Rectal smooth muscle tissue (tissue), 1 donor: Measurements from ENCODE around the gene ARID5B.
A peak's percentile ranks its signal among the peaks of the same experiment; 100 is the strongest.

ENCODE experiments used
- H3K27ac ChIP-seq: one replicate; pipeline ENCODE4 v1.7.0; 2013; ENCODE audit warnings: low read depth, low read length, inconsistent platforms
- H3K27me3 ChIP-seq: one replicate; pipeline ENCODE4 v1.7.0; 2013; ENCODE audit warnings: low read length; ENCODE audit not compliant: control insufficient read depth, insufficient read depth
- H3K36me3 ChIP-seq: one replicate; pipeline ENCODE4 v1.7.0; 2013; ENCODE audit warnings: low read length; ENCODE audit not compliant: control insufficient read depth, insufficient read depth
- H3K4me1 ChIP-seq: one replicate; pipeline ENCODE4 v1.7.0; 2013; ENCODE audit warnings: low read length; ENCODE audit not compliant: control insufficient read depth, insufficient read depth
- H3K4me3 ChIP-seq: one replicate; pipeline ENCODE4 v1.7.0; 2013; ENCODE audit warnings: low read length
- H3K9ac ChIP-seq: one replicate; pipeline ENCODE4 v1.7.0; 2013; ENCODE audit warnings: low read length

Gene ARID5B

DNA sequence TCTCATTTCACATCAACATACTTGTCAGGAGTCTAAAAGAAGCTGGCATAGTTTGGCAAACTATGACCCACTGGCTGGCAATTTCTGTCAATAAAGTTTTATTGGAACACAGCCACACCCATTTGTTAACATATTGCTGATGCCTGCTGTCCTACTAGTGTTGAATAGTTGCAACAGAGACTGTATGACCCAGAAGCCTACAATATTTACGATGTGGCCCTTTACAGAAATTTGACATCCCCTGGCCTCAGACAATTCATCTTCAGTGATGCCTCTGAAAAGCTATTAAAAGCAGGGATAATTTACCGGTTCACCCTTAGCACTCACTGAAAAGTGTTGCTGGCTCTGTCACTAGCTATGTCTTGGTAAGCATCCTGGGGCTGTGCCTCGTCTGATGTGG, 155.2 kb downstream of the ARID5B start:
- H3K27ac ChIP-seq = peak overlapping the region; percentile 82
- H3K9ac ChIP-seq = peak overlapping the region; percentile 17
- peaks cover 43% of the 10 kb centered on the region for H3K4me1 ChIP-seq
- H3K27me3 ChIP-seq = no peaks in the 10 kb centered on the region
- H3K4me3 ChIP-seq = peak overlapping the region; percentile 44
- peaks cover 4% of the 10 kb centered on the region for H3K36me3 ChIP-seq

DNA sequence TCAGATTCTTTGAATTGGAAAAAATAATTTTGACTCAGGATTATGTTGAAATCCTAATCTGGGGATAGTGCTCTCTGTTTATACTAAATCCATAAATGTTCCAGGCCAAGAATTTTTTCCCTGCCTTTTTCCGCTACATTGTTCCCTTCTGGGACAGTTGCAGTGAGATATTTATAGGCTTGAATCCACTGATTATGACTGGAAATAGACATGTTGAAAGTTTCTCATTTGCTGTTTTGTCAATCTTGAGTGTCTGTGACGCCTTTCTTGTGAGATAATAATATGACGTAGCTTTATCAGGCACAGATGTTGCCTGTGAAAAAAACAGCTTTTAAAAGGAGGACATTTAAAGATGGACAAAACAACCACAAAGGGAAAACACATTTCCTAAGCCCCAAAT, 155.9 kb downstream of the ARID5B start:
- Histone ChIP-seq H3K27ac (peak overlapping the region; percentile 82), H3K36me3 (peaks cover 4% of the 10 kb centered on the region), H3K9ac (no peak overlapping the region), H3K27me3 (no peaks in the 10 kb centered on the region), H3K4me3 (no peak overlapping the region), H3K4me1 (peaks cover 39% of the 10 kb centered on the region)

DNA sequence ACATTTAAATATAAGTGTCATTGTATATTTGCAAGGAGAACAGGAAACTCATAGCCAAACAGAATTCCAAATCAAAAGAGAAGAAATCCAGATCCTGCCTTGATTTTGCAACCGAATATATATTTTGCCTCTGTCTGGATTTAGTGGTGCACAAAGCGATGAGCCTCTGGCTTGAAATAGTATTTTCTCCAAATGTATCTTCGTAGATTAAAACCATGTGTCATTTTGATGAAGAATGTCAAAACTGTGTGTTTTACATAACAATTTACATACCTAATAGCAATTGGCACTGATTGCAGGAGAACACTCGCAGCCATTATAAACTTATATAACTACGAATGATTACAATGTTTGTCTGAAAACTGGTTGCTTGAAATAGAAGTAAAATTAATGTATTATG, 156.4 kb downstream of the ARID5B start:
- H3K4me3 ChIP-seq = peak overlapping the region; percentile 6
- H3K27me3 ChIP-seq = no peaks in the 10 kb centered on the region
- H3K9ac ChIP-seq = no peak overlapping the region
- peaks cover 4% of the 10 kb centered on the region for H3K36me3 ChIP-seq
- peak overlapping the region; percentile 82 for H3K27ac ChIP-seq
- peaks cover 39% of the 10 kb centered on the region for H3K4me1 ChIP-seq

DNA sequence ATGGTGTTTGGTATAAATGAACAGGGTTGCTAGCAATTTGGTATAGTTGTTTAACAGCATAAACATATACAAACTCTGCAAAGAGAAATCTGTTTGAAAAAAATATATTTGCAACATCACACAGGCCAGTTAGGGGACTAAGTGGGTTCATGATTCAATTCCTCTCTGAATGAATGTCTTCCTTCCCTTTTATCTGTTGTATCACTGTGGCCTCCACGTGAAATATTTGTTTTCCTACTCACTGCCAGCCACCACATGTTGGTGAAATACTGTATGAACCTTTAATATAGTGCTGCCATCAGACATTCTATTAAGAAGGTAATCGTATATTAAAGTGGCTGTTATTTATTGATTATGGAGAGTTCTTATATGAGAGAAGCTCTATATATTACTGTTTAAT, 157.0 kb downstream of the ARID5B start:
- Histone ChIP-seq H3K36me3 (peaks cover 4% of the 10 kb centered on the region), H3K9ac (no peak overlapping the region), H3K27ac (peak overlapping the region; percentile 82), H3K4me3 (no peak overlapping the region), H3K27me3 (no peaks in the 10 kb centered on the region), H3K4me1 (peaks cover 39% of the 10 kb centered on the region)

- peak overlapping the region; percentile 82 for H3K27ac ChIP-seq
Measured at GRCh38 chr10:62058896-62059216, 157.4 kb downstream of the ARID5B start.

GRCh38 chr10:62059217-62059920, 157.9 kb downstream of the ARID5B start:
- no peaks in the 10 kb centered on the region for H3K27me3 ChIP-seq
- H3K9ac ChIP-seq = no peak overlapping the region
- H3K4me1 ChIP-seq = peaks cover 35% of the 10 kb centered on the region
- no peak overlapping the region for H3K4me3 ChIP-seq
- H3K27ac ChIP-seq = no peak overlapping the region
- peaks cover 4% of the 10 kb centered on the region for H3K36me3 ChIP-seq

More at GRCh38 chr10:62058896-62059216, 157.4 kb downstream of the ARID5B start:
- no peak overlapping the region for H3K4me3 ChIP-seq
- H3K27me3 ChIP-seq = no peaks in the 10 kb centered on the region
- H3K36me3 ChIP-seq = peaks cover 4% of the 10 kb centered on the region
- no peak overlapping the region for H3K9ac ChIP-seq
- peaks cover 37% of the 10 kb centered on the region for H3K4me1 ChIP-seq

DNA sequence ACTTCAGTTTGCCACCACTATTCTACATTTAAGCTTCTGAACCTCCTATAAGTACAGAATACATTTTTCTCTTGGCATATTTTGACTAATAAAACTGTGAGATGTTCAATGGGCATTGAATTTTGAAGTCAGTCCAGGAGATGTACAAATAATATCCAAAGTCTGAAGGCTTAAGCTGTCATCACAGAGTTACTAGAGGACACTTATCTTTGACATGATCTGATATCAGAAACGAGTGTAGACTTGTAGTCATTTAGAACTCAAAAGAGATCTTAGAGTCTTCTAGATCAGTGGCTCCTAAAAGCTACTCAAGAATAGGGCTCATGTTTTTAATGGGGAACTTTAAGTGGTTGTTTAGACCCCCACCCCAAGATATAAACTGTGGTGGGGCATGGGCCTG, 160.5 kb downstream of the ARID5B start:
- H3K4me1 ChIP-seq = peaks cover 22% of the 10 kb centered on the region
- H3K27ac ChIP-seq = no peak overlapping the region
- H3K9ac ChIP-seq = no peak overlapping the region
- peaks cover 11% of the 10 kb centered on the region for H3K36me3 ChIP-seq
- no peaks in the 10 kb centered on the region for H3K27me3 ChIP-seq
- no peak overlapping the region for H3K4me3 ChIP-seq

DNA sequence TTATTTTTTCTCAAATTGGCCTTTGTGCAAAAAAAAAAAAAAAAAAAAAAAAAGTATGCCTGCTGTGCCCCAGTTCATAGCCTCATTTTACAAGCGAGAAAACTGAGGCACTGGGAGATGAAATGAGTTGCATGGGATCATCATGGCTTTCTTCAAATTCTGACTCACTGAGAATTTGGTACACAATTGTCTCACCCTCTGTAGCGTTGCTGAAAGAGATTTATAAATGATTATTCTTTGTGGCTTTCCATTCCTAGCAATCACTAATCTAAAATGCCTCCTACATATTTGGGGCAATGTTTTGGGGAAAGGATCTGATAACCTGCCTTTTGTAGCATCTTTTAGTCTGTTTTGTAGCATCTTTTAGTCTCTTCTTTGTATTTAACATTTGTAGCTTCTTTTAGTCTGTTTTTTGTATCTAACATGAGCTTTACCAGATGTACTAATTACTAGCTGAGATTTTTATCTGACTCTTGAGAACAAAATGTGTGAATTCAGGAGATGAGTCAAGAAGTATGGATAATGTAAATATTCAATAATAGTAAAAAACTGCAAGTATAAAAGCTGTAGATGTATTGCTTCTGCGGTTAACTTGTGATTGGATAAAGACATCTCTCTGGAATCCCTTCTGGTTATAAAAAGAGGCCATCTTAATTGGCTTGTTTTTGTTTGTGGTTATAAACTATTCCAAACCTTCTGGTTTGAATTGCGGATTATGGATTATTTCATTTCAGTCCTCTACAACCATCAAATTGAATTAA, 161.4 kb downstream of the ARID5B start:
- Histone ChIP-seq H3K4me1 (peaks cover 16% of the 10 kb centered on the region), H3K36me3 (peaks cover 16% of the 10 kb centered on the region), H3K9ac (no peak overlapping the region), H3K27me3 (no peaks in the 10 kb centered on the region), H3K4me3 (no peak overlapping the region), H3K27ac (no peak overlapping the region)

DNA sequence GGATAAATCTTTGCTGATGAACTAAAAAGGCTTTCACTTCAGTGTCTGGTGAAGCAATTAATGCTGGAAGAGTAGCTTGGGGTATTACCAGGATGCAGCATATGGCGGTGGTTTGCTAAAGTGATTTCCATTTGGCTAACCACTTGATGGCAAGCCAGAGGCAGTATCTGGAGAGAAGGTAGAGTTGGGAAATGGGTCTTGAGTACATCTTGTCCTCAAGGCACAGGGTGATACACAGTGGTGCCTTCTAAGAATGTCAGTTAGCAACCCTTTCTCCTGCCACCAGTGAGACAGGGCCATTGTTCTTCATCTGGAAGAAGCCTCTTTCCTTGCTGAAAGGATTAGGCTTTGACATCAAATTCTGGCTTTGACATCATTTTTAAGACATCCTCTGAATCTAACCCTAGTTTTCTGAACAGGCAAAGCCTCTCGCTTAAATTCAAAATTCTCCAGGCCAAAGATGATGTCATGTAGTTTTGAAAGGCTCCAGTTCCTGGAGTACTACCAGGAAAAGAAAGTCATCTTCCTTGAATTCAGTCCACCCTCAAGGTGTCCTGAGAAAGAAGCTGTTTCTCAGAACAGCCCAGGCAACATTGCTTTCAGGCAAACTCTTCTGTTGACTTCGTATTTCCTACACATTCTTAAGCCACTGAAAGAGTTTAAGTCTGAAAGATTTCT, 162.4 kb downstream of the ARID5B start:
- Histone ChIP-seq H3K27ac (peak overlapping the region; percentile 41), H3K36me3 (peaks cover 16% of the 10 kb centered on the region), H3K4me1 (peaks cover 7% of the 10 kb centered on the region), H3K9ac (no peak overlapping the region), H3K4me3 (no peak overlapping the region), H3K27me3 (no peaks in the 10 kb centered on the region)

DNA sequence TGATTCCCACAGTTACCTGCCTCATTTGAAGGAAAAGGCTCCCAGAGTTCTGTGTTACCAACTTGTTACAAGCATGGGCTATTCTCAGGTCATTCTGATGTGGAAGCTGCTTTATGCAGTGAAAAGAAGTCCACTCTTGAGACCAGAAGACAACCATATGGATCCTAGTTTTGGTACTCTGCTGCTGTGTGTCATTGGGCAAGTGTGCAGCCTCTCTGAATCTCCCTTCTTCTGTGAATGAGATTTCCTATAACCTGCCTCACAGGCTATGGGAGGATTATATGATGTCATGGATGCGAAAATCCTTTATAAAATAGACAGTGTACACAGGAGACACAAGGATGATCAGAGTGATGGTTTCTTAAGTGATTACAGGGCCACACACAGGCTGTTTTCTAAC, 166.1 kb downstream of the ARID5B start:
- Histone ChIP-seq H3K4me3 (no peak overlapping the region), H3K27me3 (no peaks in the 10 kb centered on the region), H3K4me1 (no peaks in the 10 kb centered on the region), H3K27ac (no peak overlapping the region), H3K36me3 (peaks cover 19% of the 10 kb centered on the region), H3K9ac (no peak overlapping the region)

DNA sequence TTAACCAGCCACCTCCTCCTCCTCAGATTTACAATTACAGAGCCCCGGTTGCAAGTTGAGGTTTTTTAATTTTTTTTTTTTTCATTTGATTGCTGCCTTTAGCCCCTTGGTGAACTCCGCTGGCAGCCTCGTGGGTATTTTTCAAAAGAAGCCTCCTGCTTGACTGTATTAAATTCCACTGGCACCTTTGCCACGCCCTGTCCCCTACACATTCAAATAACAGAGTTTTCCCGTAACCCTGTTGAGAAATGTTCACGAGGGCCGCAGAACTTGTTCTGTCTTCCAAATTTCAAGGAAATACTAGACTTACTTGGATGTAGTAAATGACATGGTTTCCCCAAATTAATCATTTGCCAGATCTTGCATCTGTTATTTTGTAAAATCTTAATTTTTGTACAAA, 167.0 kb downstream of the ARID5B start:
- peaks cover 19% of the 10 kb centered on the region for H3K36me3 ChIP-seq
- no peak overlapping the region for H3K27ac ChIP-seq
- H3K9ac ChIP-seq = no peak overlapping the region
- no peaks in the 10 kb centered on the region for H3K27me3 ChIP-seq
- peaks cover 7% of the 10 kb centered on the region for H3K4me1 ChIP-seq
- H3K4me3 ChIP-seq = no peak overlapping the region

DNA sequence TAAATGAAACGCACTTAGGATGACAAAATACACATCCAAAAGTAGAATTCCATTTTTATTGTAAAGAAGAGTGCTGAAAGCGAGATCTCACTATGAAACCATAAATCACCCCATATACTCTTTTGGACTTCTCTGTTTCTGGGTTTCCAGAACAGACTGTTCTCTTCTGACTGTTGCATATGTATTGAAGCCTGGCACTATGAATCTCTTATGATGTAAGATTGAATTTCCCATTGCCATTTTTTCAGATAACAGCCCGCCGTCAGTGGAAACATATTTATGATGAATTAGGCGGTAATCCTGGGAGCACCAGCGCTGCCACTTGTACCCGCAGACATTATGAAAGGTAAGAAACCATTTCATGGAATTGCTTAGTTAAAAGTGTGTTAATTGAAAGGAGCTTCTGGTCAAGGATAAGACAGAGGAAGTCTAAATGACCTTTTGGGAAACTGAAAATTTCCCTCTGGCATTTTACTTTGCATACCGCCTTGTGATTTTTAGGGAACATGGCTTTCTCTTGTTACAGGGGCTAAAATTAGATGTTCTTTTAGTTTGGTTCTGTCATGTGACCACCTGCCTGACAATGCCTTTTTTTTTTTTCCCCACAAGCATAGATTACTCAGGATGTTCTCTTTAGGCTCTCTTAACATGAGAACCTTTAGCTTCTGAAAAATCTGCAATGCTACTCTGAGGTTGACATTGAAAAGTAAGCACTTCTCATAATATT, 168.1 kb downstream of the ARID5B start:
- peaks cover 19% of the 10 kb centered on the region for H3K36me3 ChIP-seq
- no peaks in the 10 kb centered on the region for H3K27me3 ChIP-seq
- no peak overlapping the region for H3K27ac ChIP-seq
- peaks cover 10% of the 10 kb centered on the region for H3K4me1 ChIP-seq
- no peak overlapping the region for H3K9ac ChIP-seq
- no peak overlapping the region for H3K4me3 ChIP-seq
